H1 (cell line): ENCODE results near the gene PRAF2. TPM values are rescaled to one million over a fixed set of nuclear protein-coding genes. Genes with fewer than 3 reads are reported as not detected.

Experiments used
- CTCF ChIA-PET: fragments of 300-600 bp; sonication (Branson Sonifier 250); formaldehyde crosslinking; loops from one replicate; lab custom pipeline; 2021; ENCODE audit not compliant: partially characterized antibody; lab: Charles Lee
- POLR2A ChIA-PET: fragments of 300-600 bp; sonication (Branson Sonifier 250); formaldehyde crosslinking; loops from one replicate; lab custom pipeline; 2021; ENCODE audit warnings: inconsistent platforms; ENCODE audit not compliant: partially characterized antibody; lab: Charles Lee
- DNase-seq, 2 experiments: peaks; one replicate each; pipeline versions ENCODE4 v3.0.0 to v3.0.0-alpha.2; 2010 to 2022; ENCODE audit warnings: low spot score in 2 of 2, low read depth in 1 of 2, mixed read lengths in 1 of 2
- FAIRE-seq: peaks from 2 replicates; lab custom pipeline; 2011; peaks lifted over from hg19 to GRCh38; lab: Jason Lieb, UNC
- H2AFZ ChIP-seq: 2 replicates; pipeline ENCODE4 v1.8.1; 2012; ENCODE audit warnings: low read length, inconsistent platforms
- H2AK5ac ChIP-seq: 2 replicates; pipeline ENCODE4 v1.6.1; 2013; ENCODE audit warnings: low read depth, low read length
- H2BK120ac ChIP-seq: replicated peaks from 2 replicates; pipeline ENCODE3; 2013; ENCODE audit warnings: low read depth, low read length, inconsistent platforms
- H2BK12ac ChIP-seq: 2 replicates; pipeline ENCODE4 v1.6.1; 2013; ENCODE audit warnings: low read depth, low read length
- H2BK15ac ChIP-seq: 2 replicates; pipeline ENCODE4 v1.6.1; 2013; ENCODE audit warnings: low read length
- H2BK20ac ChIP-seq: 2 replicates; pipeline ENCODE4 v1.6.1; 2013; ENCODE audit warnings: low read length
- H2BK5ac ChIP-seq: 2 replicates; pipeline ENCODE4 v1.6.1; 2013; ENCODE audit warnings: low read depth, low read length
- H3K14ac ChIP-seq: 2 replicates; pipeline ENCODE4 v1.6.1; 2013; ENCODE audit warnings: inconsistent platforms; ENCODE audit not compliant: insufficient read length
- H3K18ac ChIP-seq: 2 replicates; pipeline ENCODE4 v1.6.1; 2013; ENCODE audit warnings: low read length; ENCODE audit errors: extremely low read depth
- H3K23ac ChIP-seq: 2 replicates; pipeline ENCODE4 v1.6.1; 2013; ENCODE audit warnings: inconsistent platforms; ENCODE audit not compliant: insufficient read length
- H3K23me2 ChIP-seq: 2 replicates; pipeline ENCODE4 v1.6.1; 2013; ENCODE audit warnings: low read depth, low read length
- H3K27ac ChIP-seq: 2 replicates; pipeline ENCODE4 v1.6.1; 2011; ENCODE audit warnings: low read depth, low read length, inconsistent platforms
- H3K27me3 ChIP-seq, 4 experiments: replicated peaks in 1 of 4; 1 replicate in 1 of 4; 2 replicates in 3 of 4; pipeline versions ENCODE4 v1.6.1 to v1.8.1; 2011 to 2013; ENCODE audit warnings: low read length in 3 of 4, mild to moderate bottlenecking in 3 of 4, inconsistent platforms in 2 of 4, mixed read lengths in 2 of 4, moderate library complexity in 1 of 4; ENCODE audit not compliant: control insufficient read depth in 3 of 4, insufficient read depth in 3 of 4; ENCODE audit errors: extremely low read depth in 1 of 4
- H3K36me3 ChIP-seq, 4 experiments: 2 replicates each; pipeline versions ENCODE4 v1.6.1 to v1.8.1; 2011 to 2013; ENCODE audit warnings: mild to moderate bottlenecking in 4 of 4, low read length in 3 of 4, moderate library complexity in 2 of 4, control low read depth in 1 of 4, inconsistent platforms in 1 of 4; ENCODE audit not compliant: insufficient read depth in 4 of 4, control insufficient read depth in 2 of 4
- H3K4ac ChIP-seq: replicated peaks from 2 replicates; pipeline ENCODE3; 2013; ENCODE audit warnings: low read length, low read depth, mixed read lengths, inconsistent platforms; ENCODE audit not compliant: insufficient read length
- H3K4me1 ChIP-seq, 4 experiments: replicated peaks in 1 of 4; 1 replicate in 1 of 4; 2 replicates in 3 of 4; pipeline versions ENCODE4 v1.6.1 to v1.8.1; 2011 to 2013; ENCODE audit warnings: low read length in 3 of 4, inconsistent platforms in 2 of 4, mixed read lengths in 1 of 4; ENCODE audit not compliant: insufficient read depth in 4 of 4, control insufficient read depth in 3 of 4
- H3K4me2 ChIP-seq, 2 experiments: 2 replicates each; pipeline versions ENCODE4 v1.6.1 to v1.8.1; 2011 to 2013; ENCODE audit warnings: low read depth in 2 of 2, low read length in 2 of 2, control low read depth in 1 of 2, inconsistent platforms in 1 of 2, mild to moderate bottlenecking in 1 of 2; ENCODE audit not compliant: insufficient read depth in 1 of 2
- H3K4me3 ChIP-seq, 4 experiments: fragments of 200-600, 300-600 bp in 1 of 4; sonication (generic), shearing (Covaris generic), sonication (Bioruptor Twin) in 1 of 4; 2 replicates each; pipeline versions ENCODE4 v1.5.1 to v1.8.1; 2011 to 2016; ENCODE audit warnings: low read length in 4 of 4, low read depth in 3 of 4, control low read depth in 2 of 4, inconsistent platforms in 2 of 4, mild to moderate bottlenecking in 2 of 4, mixed read lengths in 1 of 4, moderate library complexity in 1 of 4; ENCODE audit not compliant: insufficient read depth in 2 of 4; ENCODE audit errors: extremely low read depth in 1 of 4
- H3K56ac ChIP-seq: replicated peaks from 2 replicates; pipeline ENCODE3; 2013; ENCODE audit warnings: low read depth, mild to moderate bottlenecking, mixed read lengths, low read length, inconsistent platforms; ENCODE audit not compliant: insufficient read length
- H3K79me1 ChIP-seq: 2 replicates; pipeline ENCODE4 v1.6.1; 2013; ENCODE audit warnings: low read depth, low read length, control low read depth
- H3K79me2 ChIP-seq, 2 experiments: 2 replicates each; pipeline versions ENCODE4 v1.6.1 to v1.8.1; 2012 to 2013; ENCODE audit warnings: low read length in 2 of 2, mild to moderate bottlenecking in 2 of 2, inconsistent platforms in 1 of 2; ENCODE audit not compliant: insufficient read depth in 2 of 2, control insufficient read depth in 1 of 2
- H3K9ac ChIP-seq, 4 experiments: replicated peaks in 1 of 4; 1 replicate in 1 of 4; 2 replicates in 3 of 4; pipeline versions ENCODE4 v1.6.1 to v1.8.1; 2011 to 2013; ENCODE audit warnings: low read depth in 3 of 4, low read length in 3 of 4, control low read depth in 2 of 4, mild to moderate bottlenecking in 2 of 4, moderate library complexity in 2 of 4, inconsistent platforms in 1 of 4; ENCODE audit errors: extremely low read depth in 1 of 4
- H3K9me3 ChIP-seq, 2 experiments: 2 replicates each; pipeline versions ENCODE4 v1.6.1 to v1.8.1; 2012 to 2013; ENCODE audit warnings: mild to moderate bottlenecking in 2 of 2, moderate library complexity in 2 of 2, control low read depth in 1 of 2, inconsistent platforms in 1 of 2, low read depth in 1 of 2, low read length in 1 of 2, mixed read lengths in 1 of 2; ENCODE audit not compliant: insufficient read depth in 2 of 2
- H4K20me1 ChIP-seq, 2 experiments: replicated peaks in 1 of 2; 2 replicates each; pipeline versions ENCODE3 to v1.8.1; 2011 to 2013; ENCODE audit warnings: inconsistent platforms in 2 of 2, low read length in 2 of 2, mild to moderate bottlenecking in 1 of 2; ENCODE audit not compliant: insufficient read depth in 2 of 2, control insufficient read depth in 1 of 2
- H4K5ac ChIP-seq: 2 replicates; pipeline ENCODE4 v1.6.1; 2013; ENCODE audit warnings: low read length, low read depth, mixed read lengths, inconsistent platforms; ENCODE audit not compliant: insufficient read length
- H4K8ac ChIP-seq: 2 replicates; pipeline ENCODE4 v1.8.0; 2013; ENCODE audit warnings: mild to moderate bottlenecking, moderate library complexity, low read length, inconsistent platforms; ENCODE audit not compliant: insufficient read depth; ENCODE audit errors: extremely low read depth
- H4K91ac ChIP-seq: replicated peaks from 2 replicates; pipeline ENCODE3; 2013; ENCODE audit warnings: low read length, mixed read lengths, inconsistent platforms; ENCODE audit not compliant: insufficient read length
- FOSL1 ChIP-seq: IDR thresholded peaks from 2 replicates; pipeline ENCODE4 v1.6.1; 2011; ENCODE audit warnings: mild to moderate bottlenecking, low read depth, low read length, moderate library complexity; ENCODE audit not compliant: insufficient read depth
- RAD21 ChIP-seq, 2 experiments: IDR thresholded peaks in 1 of 2; conservative IDR thresholded peaks in 1 of 2; 2 replicates each; pipeline ENCODE4 v1.6.1; 2011; ENCODE audit warnings: low read depth in 2 of 2, low read length in 2 of 2, improper control_type of control experiment in 1 of 2, inconsistent platforms in 1 of 2, mild to moderate bottlenecking in 1 of 2, moderate library complexity in 1 of 2
- WGBS, 2 experiments: shearing (Covaris generic) in 1 of 2; methylation state at CpG; one replicate each; pipeline versions ENCODE4 v1.1.6 to v1.1.7; 2013 to 2015; ENCODE audit warnings: low lambda C conversion rate in 2 of 2, mixed read lengths in 2 of 2, inconsistent platforms in 1 of 2, low coverage in 1 of 2, missing lambda C conversion rate in 1 of 2; ENCODE audit not compliant: insufficient replicate concordance in 2 of 2, insufficient coverage in 1 of 2, insufficient read length in 1 of 2; ENCODE audit errors: extremely low coverage in 1 of 2, missing lambda C conversion rate in 1 of 2; 5-methylcytosine and 5-hydroxymethylcytosine counted together
- polyA plus RNA-seq, 7 experiments: library from polyadenylated mRNA; depleted of rRNA in 3 of 7; stranded (reverse) in 5 of 7; unstranded in 2 of 7; fragments of >200 nt in 5 of 7; fragments of 200-250 nt in 2 of 7; gene quantifications; 1 replicate in 5 of 7; 2 replicates in 1 of 7; 4 replicates in 1 of 7; pipeline versions ENCODE4 v1.2.1 to v1.2.3, GENCODE V29; 2011 to 2013; ENCODE audit warnings: missing spikeins in 2 of 7, mixed read lengths in 2 of 7
- total RNA-seq: library from RNA; stranded (reverse); fragmentation: NEBNext Ultra II Directional; extraction: Animal tissue kit (Norgen Biotek cat#: 25700); gene quantifications from 2 replicates; pipeline ENCODE4 v1.2.1, GENCODE V29; 2021
- TF ChIP-seq, protein P1 (sequence below), 3 experiments: IDR thresholded peaks; 1 replicate in 2 of 3; 2 replicates in 1 of 3; pipeline versions ENCODE4 v1.5.1 to v1.6.1; 2011; ENCODE audit warnings: low read length in 3 of 3, mild to moderate bottlenecking in 3 of 3, inconsistent platforms in 2 of 3, low read depth in 1 of 3, moderate library complexity in 1 of 3; ENCODE audit not compliant: insufficient read depth in 1 of 3; ENCODE audit errors: control extremely low read depth in 1 of 3

The PRAF2 gene
- total and polyA plus RNA-seq, 2 of the 8 experiments (the other 6 are each of a cell fraction or from before 2014, with no cell fraction given): 11.3 to 15.4 TPM

DNA sequence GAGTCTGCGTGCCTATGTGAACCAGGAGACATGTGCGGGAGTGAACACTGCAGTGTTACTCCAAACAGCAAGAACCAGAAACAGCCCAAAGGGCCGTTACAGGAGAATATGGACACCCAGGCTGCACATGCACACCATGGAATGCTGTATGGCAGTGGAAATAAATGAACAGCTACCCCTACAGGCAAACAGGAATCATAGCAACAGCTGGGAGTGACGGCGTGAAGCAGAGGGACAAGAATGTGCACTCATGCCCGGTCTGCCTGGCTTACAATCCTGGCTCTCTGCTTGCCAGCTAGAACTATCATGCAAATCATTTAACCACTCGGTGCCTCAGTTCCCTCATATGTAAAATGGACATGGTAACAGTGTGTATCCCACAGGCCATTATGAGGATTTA is 33.1 kb upstream of the PRAF2 start:
- DNase-seq (no peak), FAIRE-seq (no peak)
- H3K4me2 ChIP-seq: no peak overlapping the region
- H3K4ac ChIP-seq: no peak overlapping the region
- no peak overlapping the region for H2AFZ ChIP-seq
- H3K79me2 ChIP-seq: no peaks in the 10 kb centered on the region
- H3K18ac ChIP-seq: no peak overlapping the region
- TF ChIP-seq FOSL1 (no peak), RAD21 (IDR thresholded peaks at IDR 0.05 in 1 of 2, conservative IDR thresholded peaks at IDR 0.05 in 1 of 2; ENCODE audit: low read depth in 2 of 2, low read length in 2 of 2) (peak; percentile 42 to 44)
- TF ChIP-seq, protein P1, sequence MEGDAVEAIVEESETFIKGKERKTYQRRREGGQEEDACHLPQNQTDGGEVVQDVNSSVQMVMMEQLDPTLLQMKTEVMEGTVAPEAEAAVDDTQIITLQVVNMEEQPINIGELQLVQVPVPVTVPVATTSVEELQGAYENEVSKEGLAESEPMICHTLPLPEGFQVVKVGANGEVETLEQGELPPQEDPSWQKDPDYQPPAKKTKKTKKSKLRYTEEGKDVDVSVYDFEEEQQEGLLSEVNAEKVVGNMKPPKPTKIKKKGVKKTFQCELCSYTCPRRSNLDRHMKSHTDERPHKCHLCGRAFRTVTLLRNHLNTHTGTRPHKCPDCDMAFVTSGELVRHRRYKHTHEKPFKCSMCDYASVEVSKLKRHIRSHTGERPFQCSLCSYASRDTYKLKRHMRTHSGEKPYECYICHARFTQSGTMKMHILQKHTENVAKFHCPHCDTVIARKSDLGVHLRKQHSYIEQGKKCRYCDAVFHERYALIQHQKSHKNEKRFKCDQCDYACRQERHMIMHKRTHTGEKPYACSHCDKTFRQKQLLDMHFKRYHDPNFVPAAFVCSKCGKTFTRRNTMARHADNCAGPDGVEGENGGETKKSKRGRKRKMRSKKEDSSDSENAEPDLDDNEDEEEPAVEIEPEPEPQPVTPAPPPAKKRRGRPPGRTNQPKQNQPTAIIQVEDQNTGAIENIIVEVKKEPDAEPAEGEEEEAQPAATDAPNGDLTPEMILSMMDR (IDR thresholded peaks at IDR 0.05; ENCODE audit: control extremely low read depth in 1 of 3, insufficient read depth in 1 of 3, low read depth in 1 of 3, low read length in 3 of 3): peak; percentile 22 to 57 (median 41); a peak in 3 of 4 replicates
- no peak overlapping the region for H3K4me3 ChIP-seq
- ChIA-PET POLR2A (no interaction called here), CTCF (interaction anchor here (0.6 to 1.7 kb wide), 6 partner anchors 10 to 125 kb away, joined by 3 to 5 read pairs (median 3); no protein-coding TSS in a partner anchor)
- no peak overlapping the region for H3K14ac ChIP-seq
- no peak overlapping the region for H4K91ac ChIP-seq
- H3K27ac ChIP-seq: no peak overlapping the region
- 85% methylated on average over 5 of the region's 7 CpGs; no CpG with 5 or more reads in 1 of the 2 experiments for WGBS, 2 experiments
- no peak overlapping the region for H2BK5ac ChIP-seq
- peaks cover 0 to 3% (median 0%) of the 10 kb centered on the region in 4 experiments; a peak in 1 of 8 replicates for H3K36me3 ChIP-seq
- no peaks in the 10 kb centered on the region for H3K9me3 ChIP-seq
- no peaks in the 10 kb centered on the region for H3K23me2 ChIP-seq
- H2AK5ac ChIP-seq: no peak overlapping the region
- no peak overlapping the region for H4K8ac ChIP-seq
- H3K4me1 ChIP-seq: no peaks in the 10 kb centered on the region
- no peak overlapping the region for H2BK12ac ChIP-seq
- no peak overlapping the region for H2BK20ac ChIP-seq
- H2BK120ac ChIP-seq: no peak overlapping the region
- no peaks in the 10 kb centered on the region for H3K27me3 ChIP-seq
- no peak overlapping the region for H3K56ac ChIP-seq
- H3K79me1 ChIP-seq: no peaks in the 10 kb centered on the region
- no peak overlapping the region for H4K5ac ChIP-seq
- H4K20me1 ChIP-seq: no peaks in the 10 kb centered on the region
- H3K23ac ChIP-seq: no peak overlapping the region
- no peak overlapping the region for H2BK15ac ChIP-seq
- no peak overlapping the region for H3K9ac ChIP-seq
